Measurements from ENCODE around the gene S100P.

Gene S100P

GRCh38 chr4:6674500-6675149, 19.1 kb upstream of the S100P start:
- Histone ChIP-seq H3K4me1 (ENCODE audit: low read depth, poor library complexity, severe bottlenecking) (peaks cover 17% of the 10 kb centered on the region), H2AFZ (ENCODE audit: low read depth) (peak overlapping the region; percentile 38; the same call in 1 of the 2 replicates), H3K27ac (peak overlapping the region; percentile 62; the same call in 1 of the 2 replicates), H3K9ac (peak overlapping the region; percentile 58), H3K36me3 (ENCODE audit: insufficient read depth) (no peaks in the 10 kb centered on the region), H4K20me1 (ENCODE audit: insufficient read depth) (no peaks in the 10 kb centered on the region; the same call in 1 of the 2 replicates), H3K4me2 (peak overlapping the region; percentile 91), H3K79me2 (ENCODE audit: insufficient read depth, low read depth) (peaks cover 19% of the 10 kb centered on the region), H3K27me3 (ENCODE audit: insufficient read depth, low read depth) (no peaks in the 10 kb centered on the region), H3K4me3 (IDR thresholded peaks at IDR 0.05; ENCODE audit: insufficient read depth, low read depth, low read length) (no peak overlapping the region)
- peak; percentile 55 for TF ChIP-seq CTCF (conservative IDR thresholded peaks at IDR 0.05; ENCODE audit: low read depth, low read length)

DNA sequence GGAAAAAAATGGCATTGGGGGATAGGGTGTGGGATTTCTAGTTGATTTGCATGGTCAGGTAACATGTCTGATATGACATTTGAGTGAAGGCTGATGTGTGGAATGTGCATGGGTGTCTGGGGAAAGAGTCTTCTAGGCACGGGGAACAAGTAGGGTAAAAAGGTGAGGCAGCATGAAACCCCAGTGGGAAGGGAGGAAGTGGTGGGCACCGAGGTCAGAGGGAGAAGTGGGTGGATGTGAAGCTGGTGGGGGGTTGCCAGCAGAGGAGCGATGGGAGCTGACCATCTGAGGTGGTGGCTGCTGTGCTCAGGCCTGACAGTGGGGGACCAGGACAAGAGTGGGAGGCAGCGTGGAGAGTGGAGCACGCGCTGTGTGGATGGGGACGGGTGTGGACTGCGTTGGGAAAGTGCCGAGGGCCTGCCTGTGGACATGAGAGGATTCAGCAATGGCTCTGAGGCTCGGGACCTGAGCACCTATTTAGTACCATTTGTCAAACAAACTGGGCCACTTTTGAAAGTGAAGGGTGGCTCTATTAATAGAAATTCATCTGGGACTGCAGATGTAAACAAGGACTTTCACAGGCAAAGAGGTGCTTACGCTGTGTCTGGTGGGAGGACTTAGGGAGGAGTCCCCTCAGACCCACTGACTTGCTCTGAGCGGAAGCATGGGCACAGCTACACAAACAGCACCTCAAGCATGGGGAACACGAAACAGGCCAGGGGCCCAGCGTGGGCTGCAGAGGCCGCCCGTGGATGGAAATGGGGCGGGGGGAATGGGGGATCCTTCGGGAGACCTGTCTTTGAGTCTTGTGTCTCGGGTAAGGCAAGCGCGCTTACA, 16.7 kb upstream of the S100P start:
- Histone ChIP-seq H3K79me2 (ENCODE audit: insufficient read depth, low read depth) (peaks cover 19% of the 10 kb centered on the region), H3K9ac (no peak overlapping the region)

DNA sequence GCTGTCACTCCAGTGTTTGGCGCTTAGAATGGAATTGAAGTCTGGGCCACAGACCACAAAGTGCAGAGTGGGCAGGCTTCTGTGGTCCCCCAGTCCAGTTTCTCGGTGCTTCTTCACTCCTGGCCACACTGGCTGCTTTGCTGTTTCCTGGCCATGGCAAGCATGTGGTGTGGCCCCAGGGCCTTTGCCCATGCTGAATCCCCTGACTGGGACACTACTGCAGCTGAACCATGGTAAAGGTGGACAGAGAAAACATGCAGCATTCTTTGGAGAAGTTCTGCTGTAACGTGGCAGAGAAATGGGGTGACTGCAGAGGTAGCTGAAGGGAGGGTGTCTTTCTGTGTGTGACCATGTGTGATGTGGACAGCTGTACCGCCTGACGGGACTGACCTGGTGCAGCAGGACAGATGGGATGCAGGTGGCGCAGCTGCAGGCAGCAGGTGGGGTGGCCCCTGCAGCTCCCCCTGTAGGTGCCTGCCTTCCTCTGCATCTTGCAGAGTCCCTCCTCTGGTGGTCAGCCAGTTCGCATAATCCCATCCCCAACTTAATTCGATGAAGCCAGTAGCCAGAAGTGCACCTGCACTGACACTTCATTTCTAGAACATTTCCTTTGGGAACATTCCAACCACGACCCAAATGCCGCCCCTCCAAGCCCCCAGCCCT, 13.2 kb upstream of the S100P start:
- TF ChIP-seq CTCF (conservative IDR thresholded peaks at IDR 0.05; ENCODE audit: low read depth, low read length), result no peak
- H3K4me3 ChIP-seq (IDR thresholded peaks at IDR 0.05; ENCODE audit: insufficient read depth, low read depth, low read length), result no peak overlapping the region
- no peaks in the 10 kb centered on the region for H4K20me1 ChIP-seq (ENCODE audit: insufficient read depth)
- H3K36me3 ChIP-seq (ENCODE audit: insufficient read depth), result no peaks in the 10 kb centered on the region
- H3K4me2 ChIP-seq, result no peak overlapping the region
- H3K27ac ChIP-seq, result no peak overlapping the region
- peaks cover 12% of the 10 kb centered on the region for H3K79me2 ChIP-seq (ENCODE audit: insufficient read depth, low read depth)
- no peak overlapping the region for H3K9ac ChIP-seq
- peaks cover 9% of the 10 kb centered on the region for H3K4me1 ChIP-seq (ENCODE audit: low read depth, poor library complexity, severe bottlenecking)
- no peak overlapping the region for H2AFZ ChIP-seq (ENCODE audit: low read depth)
- H3K27me3 ChIP-seq (ENCODE audit: insufficient read depth, low read depth), result no peaks in the 10 kb centered on the region

More for the DNA sequence above, 16.7 kb upstream of the S100P start:
- H3K36me3 ChIP-seq (ENCODE audit: insufficient read depth), result no peaks in the 10 kb centered on the region
- no peak overlapping the region for H3K4me3 ChIP-seq (IDR thresholded peaks at IDR 0.05; ENCODE audit: insufficient read depth, low read depth, low read length)
- no peak overlapping the region for H2AFZ ChIP-seq (ENCODE audit: low read depth)
- no peak for TF ChIP-seq CTCF (conservative IDR thresholded peaks at IDR 0.05; ENCODE audit: low read depth, low read length)
- H3K27ac ChIP-seq, result no peak overlapping the region
- peaks cover 17% of the 10 kb centered on the region for H3K4me1 ChIP-seq (ENCODE audit: low read depth, poor library complexity, severe bottlenecking)
- H4K20me1 ChIP-seq (ENCODE audit: insufficient read depth), result no peaks in the 10 kb centered on the region; the same call in 1 of the 2 replicates
- H3K4me2 ChIP-seq, result peak overlapping the region; percentile 91; the same call in 1 of the 2 replicates
- H3K27me3 ChIP-seq (ENCODE audit: insufficient read depth, low read depth), result no peaks in the 10 kb centered on the region

DNA sequence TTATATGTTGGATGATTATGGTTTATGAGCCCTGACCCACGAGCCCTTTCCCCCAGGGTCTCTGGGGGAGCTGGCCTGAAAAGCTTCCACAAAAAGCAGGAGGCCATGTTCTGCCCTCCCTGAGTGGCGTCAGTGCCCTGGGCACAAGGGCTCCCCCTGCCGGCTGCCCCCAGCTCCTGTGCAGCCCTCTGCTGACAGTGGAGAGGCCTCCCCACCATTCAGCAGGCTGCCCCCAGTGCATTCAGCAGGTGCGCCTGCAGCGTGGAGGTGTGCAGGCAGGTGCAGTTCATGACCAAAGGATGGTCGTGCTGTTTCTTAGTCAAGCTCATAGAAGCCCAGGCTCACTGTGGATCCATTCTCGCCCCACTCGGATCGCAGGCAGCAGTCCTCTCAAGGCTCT, 12.5 kb upstream of the S100P start:
- H3K27me3 ChIP-seq (ENCODE audit: insufficient read depth, low read depth), result no peaks in the 10 kb centered on the region
- H3K79me2 ChIP-seq (ENCODE audit: insufficient read depth, low read depth), result peaks cover 5% of the 10 kb centered on the region; the same call in 1 of the 2 replicates
- no peaks in the 10 kb centered on the region for H4K20me1 ChIP-seq (ENCODE audit: insufficient read depth)
- H2AFZ ChIP-seq (ENCODE audit: low read depth), result no peak overlapping the region
- H3K4me2 ChIP-seq, result no peak overlapping the region
- H3K4me1 ChIP-seq (ENCODE audit: low read depth, poor library complexity, severe bottlenecking), result peaks cover 3% of the 10 kb centered on the region
- TF ChIP-seq CTCF (conservative IDR thresholded peaks at IDR 0.05; ENCODE audit: low read depth, low read length), result no peak
- no peak overlapping the region for H3K4me3 ChIP-seq (IDR thresholded peaks at IDR 0.05; ENCODE audit: insufficient read depth, low read depth, low read length)
- H3K36me3 ChIP-seq (ENCODE audit: insufficient read depth), result no peaks in the 10 kb centered on the region
- H3K9ac ChIP-seq, result no peak overlapping the region
- H3K27ac ChIP-seq, result no peak overlapping the region
